Bronchial epithelial cell (primary cell): Measurements from ENCODE around the gene CCR3. TPM values are rescaled to one million over a fixed set of nuclear protein-coding genes. Genes with fewer than 3 reads are reported as not detected.

Experiments
- DNase-seq: peaks from one replicate; pipeline ENCODE4 v3.0.0-alpha.2; 2010; ENCODE audit warnings: low read depth
- FAIRE-seq: peaks from 2 replicates; lab custom pipeline; 2011; peaks lifted over from hg19 to GRCh38; lab: Jason Lieb, UNC
- H3K27me3 ChIP-seq: 2 replicates; pipeline ENCODE4 v1.5.1; 2011; ENCODE audit warnings: low read length; ENCODE audit not compliant: control insufficient read depth, insufficient read depth
- H3K36me3 ChIP-seq: 2 replicates; pipeline ENCODE4 v1.5.1; 2011; ENCODE audit warnings: low read length; ENCODE audit not compliant: control insufficient read depth, insufficient read depth
- H3K4me3 ChIP-seq: 2 replicates; pipeline ENCODE4 v1.5.1; 2011; ENCODE audit warnings: mild to moderate bottlenecking, low read depth, low read length, control low read depth
- total RNA-seq: library from RNA; depleted of rRNA; stranded (reverse); fragments of >200 nt; gene quantifications from 2 replicates; pipeline ENCODE4 v1.2.1, GENCODE V29; 2014
- TF ChIP-seq, protein P1 (sequence below): IDR thresholded peaks from 2 replicates; pipeline ENCODE4 v1.5.1; 2011; ENCODE audit warnings: mild to moderate bottlenecking, moderate library complexity, low read length, control low read depth, inconsistent platforms; ENCODE audit not compliant: insufficient read depth, severe bottlenecking

CCR3 gene
- total RNA-seq, 1 donor from 2014 or later, result not detected

DNA sequence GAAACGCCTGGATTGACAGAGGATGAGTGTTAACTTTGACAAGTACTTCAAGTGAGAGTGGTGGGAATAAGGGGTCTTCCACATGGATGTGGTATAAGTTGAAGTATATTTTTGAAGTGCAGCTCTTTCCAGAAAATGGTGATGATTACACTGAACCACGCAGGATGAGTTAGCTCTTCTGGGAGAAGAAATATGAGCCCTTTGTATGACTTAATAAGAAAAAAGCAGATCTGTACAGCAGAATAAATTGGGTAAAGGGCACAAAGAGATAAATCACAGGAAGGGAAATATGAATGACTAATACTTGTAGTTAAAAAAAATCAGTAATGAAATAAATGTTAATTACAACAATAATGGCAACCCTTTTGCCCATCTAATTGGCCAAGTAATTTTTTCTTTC is 1.3 kb downstream of the CCR3 start:
- DNase-seq (no peak), FAIRE-seq (no peak)
- Histone ChIP-seq H3K27me3 (peaks cover 2% of the 10 kb centered on the region), H3K4me3 (no peak overlapping the region), H3K36me3 (no peaks in the 10 kb centered on the region)
- TF ChIP-seq, protein P1, sequence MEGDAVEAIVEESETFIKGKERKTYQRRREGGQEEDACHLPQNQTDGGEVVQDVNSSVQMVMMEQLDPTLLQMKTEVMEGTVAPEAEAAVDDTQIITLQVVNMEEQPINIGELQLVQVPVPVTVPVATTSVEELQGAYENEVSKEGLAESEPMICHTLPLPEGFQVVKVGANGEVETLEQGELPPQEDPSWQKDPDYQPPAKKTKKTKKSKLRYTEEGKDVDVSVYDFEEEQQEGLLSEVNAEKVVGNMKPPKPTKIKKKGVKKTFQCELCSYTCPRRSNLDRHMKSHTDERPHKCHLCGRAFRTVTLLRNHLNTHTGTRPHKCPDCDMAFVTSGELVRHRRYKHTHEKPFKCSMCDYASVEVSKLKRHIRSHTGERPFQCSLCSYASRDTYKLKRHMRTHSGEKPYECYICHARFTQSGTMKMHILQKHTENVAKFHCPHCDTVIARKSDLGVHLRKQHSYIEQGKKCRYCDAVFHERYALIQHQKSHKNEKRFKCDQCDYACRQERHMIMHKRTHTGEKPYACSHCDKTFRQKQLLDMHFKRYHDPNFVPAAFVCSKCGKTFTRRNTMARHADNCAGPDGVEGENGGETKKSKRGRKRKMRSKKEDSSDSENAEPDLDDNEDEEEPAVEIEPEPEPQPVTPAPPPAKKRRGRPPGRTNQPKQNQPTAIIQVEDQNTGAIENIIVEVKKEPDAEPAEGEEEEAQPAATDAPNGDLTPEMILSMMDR, result no peak

DNA sequence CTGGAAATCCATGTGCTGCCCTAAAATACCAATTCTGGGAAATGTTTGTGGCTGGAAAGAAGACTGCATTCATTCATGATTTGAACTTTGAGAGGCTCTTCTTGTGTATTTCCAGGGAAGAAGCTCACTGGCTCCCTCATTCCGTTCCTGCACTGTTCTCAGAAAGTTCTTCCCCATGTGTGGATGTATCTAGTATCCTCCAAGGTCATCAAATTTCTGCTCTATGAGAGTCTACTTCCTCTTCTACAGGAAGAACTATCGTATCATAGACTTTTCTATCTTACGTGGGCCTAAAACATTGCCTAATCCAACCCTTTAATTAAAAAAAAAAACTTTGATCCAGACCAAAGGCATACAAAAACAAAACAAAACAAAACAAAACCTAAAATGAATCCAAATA is 2.9 kb downstream of the CCR3 start:
- no peak overlapping the region for H3K4me3 ChIP-seq
- TF ChIP-seq, protein P1, result no peak
- no peak for FAIRE-seq
- peaks cover 2% of the 10 kb centered on the region for H3K27me3 ChIP-seq
- no peak for DNase-seq
- no peaks in the 10 kb centered on the region for H3K36me3 ChIP-seq

DNA sequence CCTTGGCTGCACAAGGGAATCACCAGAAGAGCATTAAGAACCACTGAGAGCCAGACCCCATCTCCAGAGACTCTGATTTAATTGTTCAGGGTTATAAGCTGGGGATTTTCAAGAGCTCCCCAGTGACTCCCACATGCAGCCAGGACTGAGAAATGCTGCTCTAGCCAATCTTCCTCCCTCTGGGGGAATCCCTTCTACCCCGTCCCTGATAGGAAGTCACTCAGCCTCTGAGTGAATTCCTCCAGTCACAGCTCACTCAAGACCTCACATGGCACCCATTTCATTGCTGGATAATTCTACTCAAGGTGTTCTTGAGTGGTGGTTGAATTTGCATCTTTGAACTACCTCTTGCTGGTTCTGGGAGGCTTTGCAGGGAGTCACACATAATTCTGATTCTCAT is 10.7 kb downstream of the CCR3 start:
- no peak for FAIRE-seq
- TF ChIP-seq, protein P1, result no peak
- no peaks in the 10 kb centered on the region for H3K27me3 ChIP-seq
- H3K36me3 ChIP-seq, result no peaks in the 10 kb centered on the region
- H3K4me3 ChIP-seq, result no peak overlapping the region
- DNase-seq, result no peak

DNA sequence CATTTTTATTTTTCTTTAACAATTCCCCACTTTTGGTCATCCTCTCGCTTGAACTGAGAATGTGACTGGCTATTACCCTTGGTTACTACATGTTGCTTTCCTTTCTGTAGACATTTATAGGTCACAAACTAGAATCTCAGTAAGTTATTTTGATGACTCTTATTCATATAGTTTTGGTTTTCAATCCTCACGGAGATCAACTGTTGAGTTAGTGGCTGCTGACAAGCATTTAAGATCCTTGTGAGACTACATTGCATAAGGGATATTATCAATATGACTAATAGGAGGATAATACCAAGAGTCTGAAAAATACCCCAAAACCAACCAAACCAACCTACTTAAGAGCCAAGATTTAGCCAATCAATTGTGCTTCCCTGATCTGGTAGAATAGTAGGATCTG is 16.3 kb downstream of the CCR3 start:
- Histone ChIP-seq H3K4me3 (no peak overlapping the region), H3K27me3 (peaks cover 5% of the 10 kb centered on the region), H3K36me3 (no peaks in the 10 kb centered on the region)
- FAIRE-seq (no peak), DNase-seq (no peak)
- TF ChIP-seq, protein P1, result no peak

DNA sequence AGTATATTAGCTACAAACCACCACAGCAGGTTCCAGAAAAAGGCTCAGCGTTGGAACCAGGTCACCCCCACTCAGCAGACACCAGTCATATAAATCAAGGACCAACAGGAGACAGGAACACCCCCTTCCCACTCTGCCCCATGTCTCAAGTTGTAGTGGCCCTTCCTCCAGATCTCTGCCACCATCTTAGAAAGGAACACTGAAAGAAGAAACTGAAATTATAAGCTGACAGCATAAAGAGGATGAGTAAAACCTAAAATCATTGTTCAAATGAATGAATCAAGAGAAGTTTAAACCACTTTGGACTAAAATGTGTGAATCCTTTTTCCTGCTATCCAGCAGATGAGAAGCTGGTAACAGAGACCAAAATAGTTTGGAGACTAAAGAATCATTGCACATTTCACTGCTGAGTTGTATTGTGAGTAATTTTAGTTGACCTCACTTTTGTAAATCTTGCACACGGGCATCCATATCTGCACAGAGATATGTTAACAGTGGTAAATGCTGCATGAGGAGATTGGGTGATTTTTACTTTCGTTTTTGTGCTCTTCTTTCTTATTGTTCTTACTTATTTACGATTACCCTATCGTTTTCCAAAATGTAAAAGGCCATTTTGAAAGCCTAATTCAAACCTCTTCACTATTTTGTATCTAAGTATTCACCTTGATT is 19.8 kb downstream of the CCR3 start:
- Histone ChIP-seq H3K27me3 (peaks cover 5% of the 10 kb centered on the region), H3K36me3 (no peaks in the 10 kb centered on the region), H3K4me3 (no peak overlapping the region)
- DNase-seq, result no peak
- TF ChIP-seq, protein P1, result no peak
- FAIRE-seq, result no peak

DNA sequence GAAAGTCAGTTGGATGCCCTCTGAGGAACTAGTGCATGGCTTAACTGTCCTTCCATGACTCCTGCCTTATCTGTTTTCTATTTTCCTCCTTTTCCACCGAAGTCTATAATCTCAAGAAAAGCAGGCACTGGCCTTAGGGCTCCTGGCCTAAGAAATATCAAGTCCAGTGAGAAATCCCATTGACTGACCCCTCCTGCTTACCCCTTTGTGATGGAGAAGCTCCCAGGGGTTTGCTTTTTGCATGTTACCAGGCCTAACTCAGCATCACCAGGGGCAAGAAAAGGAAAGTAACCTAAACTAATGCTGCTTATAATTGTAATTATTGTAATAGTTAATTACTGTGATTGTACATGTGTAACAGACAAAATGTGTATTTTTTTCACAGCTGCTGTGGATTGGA is 21.7 kb downstream of the CCR3 start:
- TF ChIP-seq, protein P1, result no peak
- H3K4me3 ChIP-seq, result no peak overlapping the region
- no peaks in the 10 kb centered on the region for H3K36me3 ChIP-seq
- peaks cover 5% of the 10 kb centered on the region for H3K27me3 ChIP-seq
- FAIRE-seq (no peak), DNase-seq (no peak)
